ENCODE data around the gene JTB.

JTB gene

GRCh38 chr1:153967107-153967999, 10.1 kb downstream of the JTB start, which contains the start of gene CREB3L4:
CREB3L4 (plus strand) TSS chr1:153967902; CDS start chr1:153968526, 624 bp downstream.
- Histone ChIP-seq H4K91ac (ENCODE audit: low read length) (peak within 1 kb of the TSS; percentile 74), H2BK120ac (ENCODE audit: low read depth, low read length) (peak within 1 kb of the TSS; percentile 85), H3K27me3 (ENCODE audit: control insufficient read depth in 1 of 2, insufficient read depth in 1 of 2, low read length in 2 of 2) (no peaks in the 10 kb centered on the region), H3K9ac (ENCODE audit: low read length) (peak within 1 kb of the TSS; percentile 89), H3K4me3 (ENCODE audit: insufficient read depth in 1 of 2, low read depth in 1 of 2, low read length in 2 of 2) (peak within 1 kb of the TSS; percentile 70 to 95), H3K4me1 (ENCODE audit: control insufficient read depth, insufficient read depth, low read depth, low read length) (peaks cover 12% of the 10 kb centered on the region), H3K14ac (ENCODE audit: low read length in 2 of 2) (peak within 1 kb of the TSS in 1 of 2 experiments; percentile 72), H4K8ac (ENCODE audit: low read length) (peak within 1 kb of the TSS; percentile 97), H3K79me1 (replicated peaks; ENCODE audit: low read length, poor library complexity, severe bottlenecking) (peaks cover 10% of the 10 kb centered on the region), H3K23ac (ENCODE audit: low read length in 2 of 2) (no peak within 1 kb of the TSS), H2BK5ac (ENCODE audit: low read depth, low read length, poor library complexity, severe bottlenecking) (peak within 1 kb of the TSS; percentile 24), H3K4ac (ENCODE audit: low read depth in 1 of 2, low read length in 2 of 2) (peak within 1 kb of the TSS; percentile 69 to 94), H3K4me2 (ENCODE audit: low read length, poor library complexity, severe bottlenecking) (peak within 1 kb of the TSS; percentile 72), H3K18ac (ENCODE audit: low read depth in 1 of 2, low read length in 2 of 2) (peak within 1 kb of the TSS; percentile 67 to 89), H3K27ac (ENCODE audit: low read length, poor library complexity, severe bottlenecking) (peak within 1 kb of the TSS; percentile 90), H2AK5ac (ENCODE audit: low read length, severe bottlenecking) (peak within 1 kb of the TSS; percentile 11), H3K9me3 (ENCODE audit: control insufficient read depth, low read length) (no peaks in the 10 kb centered on the region), H2AFZ (ENCODE audit: low read depth, low read length) (peak within 1 kb of the TSS; percentile 86), H2BK12ac (ENCODE audit: low read length in 2 of 2) (peak within 1 kb of the TSS; percentile 61 to 63), H3K36me3 (ENCODE audit: control insufficient read depth in 1 of 2, insufficient read depth in 2 of 2, low read depth in 1 of 2, low read length in 2 of 2) (no peaks in the 10 kb centered on the region), H2BK15ac (ENCODE audit: low read depth, poor library complexity, severe bottlenecking) (no peak within 1 kb of the TSS)
- peak; percentile 99 for DNase-seq
- 2% methylated on average over 56 of the region's 60 CpGs for WGBS

- Histone ChIP-seq H3K4me1 (ENCODE audit: control insufficient read depth, insufficient read depth, low read depth, low read length) (peaks cover 14% of the 10 kb centered on the region), H3K27me3 (ENCODE audit: control insufficient read depth in 1 of 2, insufficient read depth in 1 of 2, low read length in 2 of 2) (no peaks in the 10 kb centered on the region), H3K4me3 (ENCODE audit: insufficient read depth in 1 of 2, low read depth in 1 of 2, low read length in 2 of 2) (peak overlapping the region; percentile 49 to 97), H3K4me2 (ENCODE audit: low read length, poor library complexity, severe bottlenecking) (peak overlapping the region; percentile 85), H3K18ac (ENCODE audit: low read depth in 1 of 2, low read length in 2 of 2) (peak overlapping the region; percentile 2 to 67), H3K79me1 (replicated peaks; ENCODE audit: low read length, poor library complexity, severe bottlenecking) (peaks cover 17% of the 10 kb centered on the region), H2BK12ac (ENCODE audit: low read length in 2 of 2) (peak overlapping the region in 1 of 2 experiments; percentile 75), H4K91ac (ENCODE audit: low read length) (peak overlapping the region; percentile 78), H3K23ac (ENCODE audit: low read length in 2 of 2) (peak overlapping the region in 1 of 2 experiments; percentile 2), H3K9me3 (ENCODE audit: control insufficient read depth, low read length) (no peaks in the 10 kb centered on the region), H2BK120ac (ENCODE audit: low read depth, low read length) (no peak overlapping the region), H4K8ac (ENCODE audit: low read length) (peak overlapping the region; percentile 74), H3K9ac (ENCODE audit: low read length) (peak overlapping the region; percentile 92), H2AK5ac (ENCODE audit: low read length, severe bottlenecking) (peak overlapping the region; percentile 11), H2AFZ (ENCODE audit: low read depth, low read length) (peak overlapping the region; percentile 29), H3K4ac (ENCODE audit: low read depth in 1 of 2, low read length in 2 of 2) (peak overlapping the region; percentile 46 to 92), H2BK5ac (ENCODE audit: low read depth, low read length, poor library complexity, severe bottlenecking) (no peak overlapping the region), H2BK15ac (ENCODE audit: low read depth, poor library complexity, severe bottlenecking) (peak overlapping the region; percentile 73), H3K14ac (ENCODE audit: low read length in 2 of 2) (peak overlapping the region in 1 of 2 experiments; percentile 73), H3K27ac (ENCODE audit: low read length, poor library complexity, severe bottlenecking) (peak overlapping the region; percentile 86), H3K36me3 (ENCODE audit: control insufficient read depth in 1 of 2, insufficient read depth in 2 of 2, low read depth in 1 of 2, low read length in 2 of 2) (peaks cover 16 to 24% of the 10 kb centered on the region in 2 experiments)
- 0% methylated on average over 22 of the region's 22 CpGs for WGBS
- no peak for DNase-seq
Observed at GRCh38 chr1:153963850-153964331, 13.6 kb downstream of the JTB start.

- Histone ChIP-seq H4K91ac (ENCODE audit: low read length) (peak within 1 kb of the TSS; percentile 79), H3K9ac (ENCODE audit: low read length) (peak within 1 kb of the TSS; percentile 92), H3K79me1 (replicated peaks; ENCODE audit: low read length, poor library complexity, severe bottlenecking) (peaks cover 14% of the 10 kb centered on the region), H2BK120ac (ENCODE audit: low read depth, low read length) (peak within 1 kb of the TSS; percentile 56), H3K9me3 (ENCODE audit: control insufficient read depth, low read length) (no peaks in the 10 kb centered on the region), H3K18ac (ENCODE audit: low read depth in 1 of 2, low read length in 2 of 2) (peak within 1 kb of the TSS; percentile 75 to 93), H3K14ac (ENCODE audit: low read length in 2 of 2) (peak within 1 kb of the TSS in 1 of 2 experiments; percentile 89), H3K4me3 (ENCODE audit: insufficient read depth in 1 of 2, low read depth in 1 of 2, low read length in 2 of 2) (peak within 1 kb of the TSS; percentile 72 to 97), H2AK5ac (ENCODE audit: low read length, severe bottlenecking) (peak within 1 kb of the TSS; percentile 11), H3K27me3 (ENCODE audit: control insufficient read depth in 1 of 2, insufficient read depth in 1 of 2, low read length in 2 of 2) (no peaks in the 10 kb centered on the region), H3K36me3 (ENCODE audit: control insufficient read depth in 1 of 2, insufficient read depth in 2 of 2, low read depth in 1 of 2, low read length in 2 of 2) (peaks cover 16 to 24% of the 10 kb centered on the region in 2 experiments), H3K27ac (ENCODE audit: low read length, poor library complexity, severe bottlenecking) (peak within 1 kb of the TSS; percentile 86), H2BK12ac (ENCODE audit: low read length in 2 of 2) (peak within 1 kb of the TSS; percentile 75 to 78), H2AFZ (ENCODE audit: low read depth, low read length) (peak within 1 kb of the TSS; percentile 29), H2BK5ac (ENCODE audit: low read depth, low read length, poor library complexity, severe bottlenecking) (peak within 1 kb of the TSS; percentile 71), H3K4ac (ENCODE audit: low read depth in 1 of 2, low read length in 2 of 2) (peak within 1 kb of the TSS; percentile 46 to 93), H2BK15ac (ENCODE audit: low read depth, poor library complexity, severe bottlenecking) (peak within 1 kb of the TSS; percentile 73), H3K4me2 (ENCODE audit: low read length, poor library complexity, severe bottlenecking) (peak within 1 kb of the TSS; percentile 85), H4K8ac (ENCODE audit: low read length) (peak within 1 kb of the TSS; percentile 74), H3K23ac (ENCODE audit: low read length in 2 of 2) (peak within 1 kb of the TSS in 1 of 2 experiments; percentile 95), H3K4me1 (ENCODE audit: control insufficient read depth, insufficient read depth, low read depth, low read length) (peaks cover 11% of the 10 kb centered on the region)
- WGBS: under 1% methylated on average over 50 of the region's 54 CpGs
- DNase-seq: peak; percentile 97
Observed at GRCh38 chr1:153963030-153963849, 14.2 kb downstream of the JTB start, which contains the start of gene SLC39A1. SLC39A1 (minus strand) TSS chr1:153963537; CDS start chr1:153962715, 822 bp downstream.
